ENCODE results near the gene WAC.
"Not testable (repeated sequence)": the region's sequence is repeated elsewhere in the genome, so short reads cannot be mapped to it uniquely, and the experiment has no call there.

DNA sequence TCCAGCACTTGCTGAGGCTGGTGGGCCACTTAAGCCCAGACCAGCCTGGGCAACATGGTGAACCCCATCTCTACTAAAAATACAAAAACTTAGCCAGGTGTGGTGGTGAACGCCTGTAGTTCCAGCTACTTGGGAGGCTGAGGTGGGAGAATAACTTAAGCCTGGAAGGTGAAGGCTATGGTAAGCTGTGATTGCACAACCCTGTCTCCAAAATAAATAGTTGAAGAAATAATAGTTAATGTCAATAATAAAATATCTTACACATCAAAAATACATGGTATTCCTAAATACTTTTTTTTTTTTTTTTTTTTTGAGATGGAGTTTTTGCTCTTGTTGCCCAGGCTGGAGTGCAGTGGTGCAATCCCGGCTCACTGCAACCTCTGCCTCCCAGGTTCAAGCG, 76.7 kb downstream of the WAC start:
- TF ChIP-seq JUNB (IDR thresholded peaks at IDR 0.05); HDAC2 (IDR thresholded peaks at IDR 0.05); POLR2AphosphoS2 (conservative IDR thresholded peaks at IDR 0.05; ENCODE audit: low read length); CBX8 (IDR thresholded peaks at IDR 0.05); EHMT2 (IDR thresholded peaks at IDR 0.05; ENCODE audit: low read depth); JUN (IDR thresholded peaks at IDR 0.05): not testable (repeated sequence)
- TF ChIP-seq, protein P1, sequence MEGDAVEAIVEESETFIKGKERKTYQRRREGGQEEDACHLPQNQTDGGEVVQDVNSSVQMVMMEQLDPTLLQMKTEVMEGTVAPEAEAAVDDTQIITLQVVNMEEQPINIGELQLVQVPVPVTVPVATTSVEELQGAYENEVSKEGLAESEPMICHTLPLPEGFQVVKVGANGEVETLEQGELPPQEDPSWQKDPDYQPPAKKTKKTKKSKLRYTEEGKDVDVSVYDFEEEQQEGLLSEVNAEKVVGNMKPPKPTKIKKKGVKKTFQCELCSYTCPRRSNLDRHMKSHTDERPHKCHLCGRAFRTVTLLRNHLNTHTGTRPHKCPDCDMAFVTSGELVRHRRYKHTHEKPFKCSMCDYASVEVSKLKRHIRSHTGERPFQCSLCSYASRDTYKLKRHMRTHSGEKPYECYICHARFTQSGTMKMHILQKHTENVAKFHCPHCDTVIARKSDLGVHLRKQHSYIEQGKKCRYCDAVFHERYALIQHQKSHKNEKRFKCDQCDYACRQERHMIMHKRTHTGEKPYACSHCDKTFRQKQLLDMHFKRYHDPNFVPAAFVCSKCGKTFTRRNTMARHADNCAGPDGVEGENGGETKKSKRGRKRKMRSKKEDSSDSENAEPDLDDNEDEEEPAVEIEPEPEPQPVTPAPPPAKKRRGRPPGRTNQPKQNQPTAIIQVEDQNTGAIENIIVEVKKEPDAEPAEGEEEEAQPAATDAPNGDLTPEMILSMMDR (IDR thresholded peaks at IDR 0.05): not testable (repeated sequence)
- TF ChIP-seq, protein P2, sequence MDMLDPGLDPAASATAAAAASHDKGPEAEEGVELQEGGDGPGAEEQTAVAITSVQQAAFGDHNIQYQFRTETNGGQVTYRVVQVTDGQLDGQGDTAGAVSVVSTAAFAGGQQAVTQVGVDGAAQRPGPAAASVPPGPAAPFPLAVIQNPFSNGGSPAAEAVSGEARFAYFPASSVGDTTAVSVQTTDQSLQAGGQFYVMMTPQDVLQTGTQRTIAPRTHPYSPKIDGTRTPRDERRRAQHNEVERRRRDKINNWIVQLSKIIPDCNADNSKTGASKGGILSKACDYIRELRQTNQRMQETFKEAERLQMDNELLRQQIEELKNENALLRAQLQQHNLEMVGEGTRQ (IDR thresholded peaks at IDR 0.05): not testable (repeated sequence)
- TF ChIP-seq, protein P3, sequence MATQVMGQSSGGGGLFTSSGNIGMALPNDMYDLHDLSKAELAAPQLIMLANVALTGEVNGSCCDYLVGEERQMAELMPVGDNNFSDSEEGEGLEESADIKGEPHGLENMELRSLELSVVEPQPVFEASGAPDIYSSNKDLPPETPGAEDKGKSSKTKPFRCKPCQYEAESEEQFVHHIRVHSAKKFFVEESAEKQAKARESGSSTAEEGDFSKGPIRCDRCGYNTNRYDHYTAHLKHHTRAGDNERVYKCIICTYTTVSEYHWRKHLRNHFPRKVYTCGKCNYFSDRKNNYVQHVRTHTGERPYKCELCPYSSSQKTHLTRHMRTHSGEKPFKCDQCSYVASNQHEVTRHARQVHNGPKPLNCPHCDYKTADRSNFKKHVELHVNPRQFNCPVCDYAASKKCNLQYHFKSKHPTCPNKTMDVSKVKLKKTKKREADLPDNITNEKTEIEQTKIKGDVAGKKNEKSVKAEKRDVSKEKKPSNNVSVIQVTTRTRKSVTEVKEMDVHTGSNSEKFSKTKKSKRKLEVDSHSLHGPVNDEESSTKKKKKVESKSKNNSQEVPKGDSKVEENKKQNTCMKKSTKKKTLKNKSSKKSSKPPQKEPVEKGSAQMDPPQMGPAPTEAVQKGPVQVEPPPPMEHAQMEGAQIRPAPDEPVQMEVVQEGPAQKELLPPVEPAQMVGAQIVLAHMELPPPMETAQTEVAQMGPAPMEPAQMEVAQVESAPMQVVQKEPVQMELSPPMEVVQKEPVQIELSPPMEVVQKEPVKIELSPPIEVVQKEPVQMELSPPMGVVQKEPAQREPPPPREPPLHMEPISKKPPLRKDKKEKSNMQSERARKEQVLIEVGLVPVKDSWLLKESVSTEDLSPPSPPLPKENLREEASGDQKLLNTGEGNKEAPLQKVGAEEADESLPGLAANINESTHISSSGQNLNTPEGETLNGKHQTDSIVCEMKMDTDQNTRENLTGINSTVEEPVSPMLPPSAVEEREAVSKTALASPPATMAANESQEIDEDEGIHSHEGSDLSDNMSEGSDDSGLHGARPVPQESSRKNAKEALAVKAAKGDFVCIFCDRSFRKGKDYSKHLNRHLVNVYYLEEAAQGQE (IDR thresholded peaks at IDR 0.05): not testable (repeated sequence)
